Measurements from ENCODE around the gene UPK3BL1.
"Not testable (repeated sequence)": the region's sequence is repeated elsewhere in the genome, so short reads cannot be mapped to it uniquely, and the experiment has no call there.

Gene UPK3BL1

GRCh38 chr7:102630622-102631021 lies 12.0 kb downstream of the UPK3BL1 start:
- not testable (repeated sequence) for DNase-seq (ENCODE audit: low read depth, low spot score); H3K27ac ChIP-seq

GRCh38 chr7:102627271-102627904 lies 15.2 kb downstream of the UPK3BL1 start:
- DNase-seq (ENCODE audit: low read depth, low spot score); H3K27ac ChIP-seq: not testable (repeated sequence)

GRCh38 chr7:102618122-102618521 lies 24.5 kb downstream of the UPK3BL1 start:
- not testable (repeated sequence) for H3K27ac ChIP-seq; DNase-seq (ENCODE audit: low read depth, low spot score)

GRCh38 chr7:102616507-102617125 lies 26.0 kb downstream of the UPK3BL1 start, which contains the start of gene RASA4:
Gene RASA4 (minus strand): TSS chr7:102616756. CDS start chr7:102616689, 67 bp downstream.
- H3K27ac ChIP-seq; DNase-seq (ENCODE audit: low read depth, low spot score): not testable (repeated sequence)

- H3K27ac ChIP-seq, result not testable (repeated sequence)
These were observed 26.7 kb downstream of the UPK3BL1 start for GRCh38 chr7:102615930-102616329.

DNA sequence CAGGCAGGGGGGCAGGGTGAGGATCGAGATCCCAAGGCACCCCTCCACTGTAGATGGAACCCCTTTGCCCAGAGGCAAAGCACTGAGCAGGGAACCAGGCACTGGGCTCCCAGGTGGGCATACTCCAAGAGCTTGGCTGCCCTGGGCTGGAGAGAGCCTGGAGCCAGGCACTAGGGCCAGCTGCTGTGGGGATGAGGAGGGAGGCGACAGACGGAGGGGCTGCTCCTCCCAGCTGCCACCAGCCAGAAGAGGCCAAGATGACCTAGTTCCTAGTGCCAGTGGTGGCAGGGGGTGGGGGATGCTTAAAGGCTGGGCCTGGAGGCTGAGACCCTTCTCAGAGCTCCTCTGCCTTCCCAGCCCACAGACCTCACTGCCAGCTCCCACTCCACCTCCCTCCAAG lies 27.7 kb downstream of the UPK3BL1 start:
- not testable (repeated sequence) for H3K27ac ChIP-seq; DNase-seq (ENCODE audit: low read depth, low spot score)

More at GRCh38 chr7:102615930-102616329, 26.7 kb downstream of the UPK3BL1 start:
- not testable (repeated sequence) for DNase-seq (ENCODE audit: low read depth, low spot score)

DNA sequence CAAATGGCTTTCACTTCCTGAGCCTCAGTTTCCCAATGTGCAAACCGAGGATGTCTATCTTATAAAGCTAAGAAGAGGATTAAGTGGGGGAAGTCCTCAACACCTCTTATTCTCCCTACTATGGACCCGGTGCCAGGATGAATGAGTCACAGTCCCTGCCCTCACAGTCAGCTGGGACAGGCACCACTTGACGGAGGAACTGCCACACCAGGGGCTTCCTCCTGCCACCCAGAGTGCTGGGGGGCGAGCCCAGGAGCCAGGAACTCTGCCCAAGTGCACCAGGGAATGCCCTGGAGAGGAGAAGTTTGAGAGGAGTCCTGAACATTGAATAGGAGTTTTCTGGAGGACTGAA lies 28.3 kb downstream of the UPK3BL1 start:
- not testable (repeated sequence) for H3K27ac ChIP-seq; DNase-seq (ENCODE audit: low read depth, low spot score)

GRCh38 chr7:102613575-102614345 lies 28.8 kb downstream of the UPK3BL1 start:
- H3K27ac ChIP-seq; DNase-seq (ENCODE audit: low read depth, low spot score): not testable (repeated sequence)

- not testable (repeated sequence) for DNase-seq (ENCODE audit: low read depth, low spot score); H3K27ac ChIP-seq
These were observed 30.8 kb downstream of the UPK3BL1 start for GRCh38 chr7:102611675-102612325.

- DNase-seq (ENCODE audit: low read depth, low spot score); H3K27ac ChIP-seq: not testable (repeated sequence)
These were observed 31.4 kb downstream of the UPK3BL1 start for GRCh38 chr7:102611013-102611674.

DNA sequence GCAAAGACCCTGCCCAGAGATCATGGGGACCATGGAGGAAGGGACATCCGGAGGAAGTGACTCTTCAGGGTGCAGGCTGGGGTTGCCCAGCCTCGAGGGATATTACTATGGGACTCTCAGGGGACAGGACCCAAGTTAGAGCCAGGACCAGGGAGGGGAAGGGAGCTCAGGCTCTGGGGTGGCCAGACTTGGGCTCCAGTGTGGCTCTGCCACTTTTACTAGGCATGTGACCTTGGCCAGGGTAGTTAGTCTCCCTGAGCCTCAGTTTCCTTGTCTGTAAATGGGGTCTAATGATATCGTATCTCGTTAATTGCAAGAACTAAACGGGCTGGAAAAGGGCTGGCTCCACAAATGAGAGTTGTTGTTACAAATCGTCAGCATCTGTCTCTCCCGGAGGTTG lies 32.1 kb downstream of the UPK3BL1 start:
- not testable (repeated sequence) for DNase-seq (ENCODE audit: low read depth, low spot score); H3K27ac ChIP-seq

DNA sequence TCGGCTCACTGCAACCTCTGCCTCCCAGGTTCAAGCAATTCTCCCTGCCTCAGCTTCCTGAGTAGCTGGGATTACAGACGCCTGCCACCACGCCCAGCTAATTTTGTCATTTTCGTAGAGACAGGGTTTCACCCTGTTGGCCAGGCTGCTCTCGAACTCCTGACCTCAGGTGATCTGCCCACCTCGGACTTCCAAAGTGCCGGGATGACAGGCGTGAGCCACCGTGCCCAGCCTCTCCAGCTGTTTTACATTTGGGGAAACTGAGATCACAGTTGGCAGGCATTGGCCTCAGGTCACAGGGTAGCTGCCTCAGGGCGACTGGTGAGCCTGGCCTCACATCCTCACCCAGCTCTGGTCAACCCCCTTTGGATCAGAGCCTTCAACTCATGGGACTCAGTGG lies 32.9 kb downstream of the UPK3BL1 start:
- DNase-seq (ENCODE audit: low read depth, low spot score); H3K27ac ChIP-seq: not testable (repeated sequence)

GRCh38 chr7:102606848-102607247 lies 35.7 kb downstream of the UPK3BL1 start:
- not testable (repeated sequence) for H3K27ac ChIP-seq; DNase-seq (ENCODE audit: low read depth, low spot score)

DNA sequence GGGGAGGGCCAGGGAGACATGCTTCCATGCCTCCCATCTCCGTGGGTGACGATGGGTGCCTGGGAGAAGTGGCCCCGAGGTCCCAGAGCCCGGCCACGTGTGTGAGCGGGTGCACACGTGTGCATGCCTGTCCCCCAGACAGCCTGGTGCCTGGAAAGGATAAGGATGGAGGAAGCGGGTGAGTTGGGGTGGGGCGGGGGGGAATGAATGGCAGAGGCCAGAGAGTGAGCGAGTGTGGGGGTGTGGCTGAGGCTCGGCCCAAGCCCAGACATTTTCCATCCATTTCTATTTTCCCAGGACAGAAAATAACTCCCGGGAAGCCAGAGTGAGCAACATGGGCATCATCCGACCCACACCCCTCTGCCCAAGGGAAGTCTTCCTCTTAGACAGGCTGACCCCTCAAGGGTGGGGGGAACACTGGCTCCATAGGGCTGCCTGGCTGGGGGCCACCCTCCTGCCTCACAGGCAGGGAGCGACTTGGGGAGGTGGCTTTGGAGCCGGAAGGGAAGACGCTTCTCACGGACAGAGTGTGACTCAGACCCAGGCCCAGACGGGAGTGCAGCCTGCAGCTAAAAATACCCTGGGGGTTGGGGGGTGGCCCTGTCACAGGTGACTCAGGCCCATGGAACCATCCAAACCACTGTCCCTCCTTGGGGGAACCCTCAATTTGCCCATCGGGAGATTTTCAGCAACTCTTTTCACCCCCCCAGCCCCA lies 38.0 kb downstream of the UPK3BL1 start:
- H3K27ac ChIP-seq; DNase-seq (ENCODE audit: low read depth, low spot score): not testable (repeated sequence)

DNA sequence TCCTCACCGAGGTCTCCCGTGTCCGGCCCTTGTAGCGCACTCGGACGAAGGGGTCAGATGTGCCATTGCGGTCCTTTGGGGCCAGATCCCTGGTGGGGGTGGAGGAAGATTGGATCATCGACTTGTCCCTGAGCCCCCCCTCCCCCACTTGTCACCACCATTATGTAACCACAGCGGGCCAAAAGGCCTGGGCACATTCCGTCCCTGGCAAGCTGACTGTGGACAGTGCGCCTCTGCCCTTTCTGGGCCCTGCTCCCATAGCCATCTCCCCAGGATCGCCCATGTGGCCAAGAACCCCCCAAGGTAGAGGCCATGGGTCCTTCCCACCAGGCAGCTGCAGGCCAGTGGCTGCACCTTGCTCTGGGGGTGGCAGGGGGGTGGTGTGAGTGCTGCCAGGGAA lies 40.3 kb downstream of the UPK3BL1 start:
- H3K27ac ChIP-seq; DNase-seq (ENCODE audit: low read depth, low spot score): not testable (repeated sequence)

DNA sequence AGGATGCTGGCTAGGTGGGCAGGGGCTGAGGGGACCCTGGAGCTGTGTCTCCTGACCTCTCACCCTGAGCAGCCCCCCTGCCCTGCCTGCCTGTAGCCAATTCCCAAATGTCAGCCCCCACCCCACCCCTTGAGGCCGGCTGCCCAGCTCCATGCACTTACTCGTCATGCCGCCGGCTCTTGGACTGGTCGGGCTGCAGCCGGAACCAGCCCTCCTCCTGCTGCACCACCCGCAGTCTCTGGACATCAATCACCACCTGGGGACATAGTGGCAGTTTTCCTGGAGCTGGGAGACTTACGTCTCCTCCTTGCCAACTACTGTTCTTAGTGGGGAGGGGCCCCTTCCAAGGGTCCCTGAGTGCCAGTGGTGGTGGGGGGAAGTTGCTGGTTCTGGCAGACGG lies 42.9 kb downstream of the UPK3BL1 start:
- DNase-seq (ENCODE audit: low read depth, low spot score); H3K27ac ChIP-seq: not testable (repeated sequence)

DNA sequence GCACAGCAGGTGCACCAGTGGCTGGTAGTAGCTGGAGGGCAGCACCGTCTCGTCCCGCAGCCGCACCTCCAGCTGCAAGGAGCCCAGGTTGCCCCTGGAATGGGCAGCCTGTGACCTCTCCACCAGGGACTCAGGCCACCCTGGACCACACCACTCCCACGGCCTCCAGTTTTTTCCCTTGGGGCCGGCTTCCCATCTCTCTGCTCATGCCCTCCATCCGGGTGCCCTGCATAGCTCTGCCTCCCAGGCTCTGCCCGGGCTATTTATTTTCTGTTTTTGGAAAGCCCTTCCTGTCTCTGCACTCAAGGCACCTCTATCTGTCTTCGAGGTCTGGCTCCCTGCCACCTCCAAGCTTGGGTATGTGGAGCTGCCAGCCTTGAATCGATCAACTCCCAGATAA lies 46.6 kb downstream of the UPK3BL1 start:
- H3K27ac ChIP-seq; DNase-seq (ENCODE audit: low read depth, low spot score): not testable (repeated sequence)

DNA sequence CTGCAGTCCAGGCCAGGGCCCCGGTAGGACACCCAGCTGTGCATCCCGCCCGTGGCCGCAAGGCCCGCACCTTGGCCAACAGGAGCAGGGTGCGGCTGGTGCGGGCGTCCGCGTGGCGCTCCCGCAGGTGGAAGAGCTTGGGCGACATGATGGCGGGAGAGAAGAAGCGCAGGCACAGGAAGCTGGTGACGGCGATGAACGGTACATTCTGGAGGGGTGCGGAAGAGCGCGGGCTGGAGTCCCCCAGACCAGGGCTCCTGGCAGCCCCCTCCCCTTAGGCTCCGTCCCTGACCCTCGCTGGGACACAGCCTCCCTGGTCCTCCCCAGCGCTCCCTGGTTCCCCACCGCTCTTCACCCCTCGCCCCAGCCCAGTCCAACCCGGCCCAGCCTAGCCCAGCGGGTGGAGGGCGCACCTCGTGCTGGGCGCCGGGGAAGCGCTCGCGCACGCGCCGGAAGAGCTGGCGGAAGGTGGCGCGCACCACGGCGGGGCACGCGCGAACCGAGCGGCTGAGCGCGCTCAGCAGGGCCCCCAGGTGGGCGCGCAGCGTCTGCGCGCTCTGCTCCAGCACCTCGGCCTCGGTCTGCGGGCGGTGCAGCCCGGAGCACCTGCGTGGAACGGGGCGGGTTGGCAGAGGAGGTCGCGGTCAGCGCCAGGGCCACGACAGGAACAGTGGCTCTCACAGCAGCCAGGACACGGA lies 48.8 kb downstream of the UPK3BL1 start:
- DNase-seq (ENCODE audit: low read depth, low spot score), result not testable (repeated sequence)

More for the DNA sequence above, 48.8 kb downstream of the UPK3BL1 start:
- H3K27ac ChIP-seq, result not testable (repeated sequence)
